IPS DF 6.9 (cell line): ENCODE results near the gene GRXCR1.

Experiments used
- DNase-seq: peaks from one replicate; pipeline ENCODE4 v3.0.0-alpha.2; 2013; ENCODE audit warnings: low read depth, low spot score
- H3K27ac ChIP-seq: one replicate; pipeline ENCODE4 v1.5.1; 2013; ENCODE audit warnings: low read length, control low read depth
- H3K27me3 ChIP-seq: 2 replicates; pipeline ENCODE4 v1.6.1; 2013; ENCODE audit warnings: mild to moderate bottlenecking, low read length; ENCODE audit not compliant: control insufficient read depth, insufficient read depth
- H3K36me3 ChIP-seq: 2 replicates; pipeline ENCODE4 v1.6.1; 2013; ENCODE audit warnings: low read length; ENCODE audit not compliant: control insufficient read depth, insufficient read depth
- H3K4me1 ChIP-seq: 2 replicates; pipeline ENCODE4 v1.6.1; 2013; ENCODE audit warnings: low read length; ENCODE audit not compliant: control insufficient read depth, insufficient read depth
- H3K4me3 ChIP-seq: 2 replicates; pipeline ENCODE4 v1.5.1; 2013; ENCODE audit warnings: mild to moderate bottlenecking, low read length
- H3K9me3 ChIP-seq: 2 replicates; pipeline ENCODE4 v1.6.1; 2013; ENCODE audit warnings: low read length, inconsistent platforms; ENCODE audit not compliant: control insufficient read depth, insufficient read depth
- WGBS: extraction: QIAGEN DNeasy Blood & Tissue Kit; methylation state at CpG from one replicate; pipeline ENCODE4 v1.1.7; 2013; ENCODE audit warnings: mixed read lengths, missing lambda C conversion rate; ENCODE audit not compliant: insufficient read length, insufficient coverage; 5-methylcytosine and 5-hydroxymethylcytosine counted together

GRXCR1 gene

DNA sequence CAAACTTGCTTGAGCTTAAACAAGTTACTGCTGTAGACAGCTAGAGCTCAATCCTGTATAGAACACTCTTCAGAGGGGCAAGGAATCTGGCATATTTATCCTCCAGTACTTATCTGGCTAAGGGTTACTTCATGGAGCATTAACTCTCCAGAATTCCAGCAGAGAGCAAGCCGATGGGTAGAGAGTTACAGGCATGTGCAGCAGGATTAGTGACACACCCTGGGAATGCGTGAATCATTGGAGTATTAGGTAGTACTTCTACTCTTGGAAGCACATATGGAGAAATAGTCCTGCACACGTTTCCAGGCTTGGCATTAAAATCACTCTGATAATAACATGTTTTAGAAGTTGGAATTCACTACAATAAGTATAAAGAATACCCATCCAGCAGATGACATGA is 35.4 kb downstream of the GRXCR1 start:
- H3K36me3 ChIP-seq = no peaks in the 10 kb centered on the region
- no peak overlapping the region for H3K27ac ChIP-seq
- no peaks in the 10 kb centered on the region for H3K9me3 ChIP-seq
- WGBS = no CpG with 5 or more reads among the region's 3 CpGs
- H3K27me3 ChIP-seq = no peaks in the 10 kb centered on the region
- no peaks in the 10 kb centered on the region for H3K4me1 ChIP-seq
- no peak for DNase-seq
- no peak overlapping the region for H3K4me3 ChIP-seq

DNA sequence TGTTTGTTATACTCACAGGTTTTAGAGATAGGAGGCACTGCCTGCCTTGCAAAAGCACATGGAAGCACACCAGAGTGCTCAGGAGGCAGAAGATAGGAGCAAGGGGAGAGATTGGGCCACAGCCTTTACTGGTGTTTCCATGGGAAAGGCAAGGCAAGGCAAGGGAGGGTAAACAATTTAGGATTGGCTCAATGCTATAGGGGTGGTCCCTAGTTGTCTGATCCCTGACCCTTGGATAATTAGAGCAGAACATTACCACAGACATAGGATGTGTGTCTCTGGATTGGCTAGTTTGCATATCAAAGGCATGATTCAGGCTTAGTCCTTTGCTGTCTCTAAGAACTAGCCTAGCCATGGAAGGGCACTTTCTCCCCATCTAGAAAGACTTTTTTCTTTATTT is 36.1 kb downstream of the GRXCR1 start:
- Histone ChIP-seq H3K4me1 (no peaks in the 10 kb centered on the region), H3K27me3 (no peaks in the 10 kb centered on the region), H3K27ac (no peak overlapping the region), H3K4me3 (no peak overlapping the region), H3K9me3 (no peaks in the 10 kb centered on the region), H3K36me3 (no peaks in the 10 kb centered on the region)
- DNase-seq = no peak

- H3K36me3 ChIP-seq = no peaks in the 10 kb centered on the region
- H3K4me3 ChIP-seq = no peak overlapping the region
- no peaks in the 10 kb centered on the region for H3K27me3 ChIP-seq
- 100% methylated on average over 1 of the region's 1 CpG for WGBS
- no peaks in the 10 kb centered on the region for H3K4me1 ChIP-seq
- no peak for DNase-seq
- no peaks in the 10 kb centered on the region for H3K9me3 ChIP-seq
- H3K27ac ChIP-seq = no peak overlapping the region
Observed at GRCh38 chr4:42942216-42942615, 49.7 kb downstream of the GRXCR1 start.

DNA sequence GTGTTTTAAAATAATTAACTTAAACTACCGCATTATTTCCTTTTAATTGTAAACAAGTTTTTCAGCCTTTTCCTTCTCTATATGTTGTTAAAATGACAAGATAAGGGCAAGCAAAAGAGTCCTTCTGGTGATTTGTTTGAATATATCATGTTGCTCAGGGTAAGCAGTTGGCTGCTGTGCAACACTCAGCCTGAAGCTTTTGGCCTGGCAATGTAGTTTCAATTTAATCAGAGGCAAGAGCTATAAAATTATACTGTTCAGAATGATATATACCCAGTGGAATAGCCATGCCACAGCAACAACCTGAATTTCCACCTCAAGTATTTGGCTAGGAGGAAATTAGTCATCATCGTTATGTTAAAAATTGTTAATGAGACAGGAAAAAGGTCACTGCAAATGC is 53.4 kb downstream of the GRXCR1 start:
- H3K4me3 ChIP-seq = no peak overlapping the region
- 100% methylated on average over 1 of the region's 2 CpGs for WGBS
- no peak for DNase-seq
- no peaks in the 10 kb centered on the region for H3K36me3 ChIP-seq
- no peaks in the 10 kb centered on the region for H3K9me3 ChIP-seq
- H3K27ac ChIP-seq = no peak overlapping the region
- H3K4me1 ChIP-seq = no peaks in the 10 kb centered on the region
- no peaks in the 10 kb centered on the region for H3K27me3 ChIP-seq

- no peak overlapping the region for H3K4me3 ChIP-seq
- no peaks in the 10 kb centered on the region for H3K36me3 ChIP-seq
- H3K27ac ChIP-seq = no peak overlapping the region
- H3K4me1 ChIP-seq = no peaks in the 10 kb centered on the region
- DNase-seq = no peak
- no peaks in the 10 kb centered on the region for H3K9me3 ChIP-seq
- WGBS = no CpG with 5 or more reads among the region's 1 CpG
- no peaks in the 10 kb centered on the region for H3K27me3 ChIP-seq
Observed at GRCh38 chr4:42953321-42953720, 60.8 kb downstream of the GRXCR1 start.

GRCh38 chr4:42954963-42955669 is 62.6 kb downstream of the GRXCR1 start:
- Histone ChIP-seq H3K27me3 (no peaks in the 10 kb centered on the region), H3K4me3 (no peak overlapping the region), H3K27ac (no peak overlapping the region), H3K36me3 (no peaks in the 10 kb centered on the region), H3K9me3 (no peaks in the 10 kb centered on the region), H3K4me1 (no peaks in the 10 kb centered on the region)
- WGBS = no CpG with 5 or more reads among the region's 10 CpGs
- no peak for DNase-seq

GRCh38 chr4:42955746-42956505 is 63.4 kb downstream of the GRXCR1 start:
- H3K27me3 ChIP-seq = no peaks in the 10 kb centered on the region
- H3K36me3 ChIP-seq = no peaks in the 10 kb centered on the region

DNA sequence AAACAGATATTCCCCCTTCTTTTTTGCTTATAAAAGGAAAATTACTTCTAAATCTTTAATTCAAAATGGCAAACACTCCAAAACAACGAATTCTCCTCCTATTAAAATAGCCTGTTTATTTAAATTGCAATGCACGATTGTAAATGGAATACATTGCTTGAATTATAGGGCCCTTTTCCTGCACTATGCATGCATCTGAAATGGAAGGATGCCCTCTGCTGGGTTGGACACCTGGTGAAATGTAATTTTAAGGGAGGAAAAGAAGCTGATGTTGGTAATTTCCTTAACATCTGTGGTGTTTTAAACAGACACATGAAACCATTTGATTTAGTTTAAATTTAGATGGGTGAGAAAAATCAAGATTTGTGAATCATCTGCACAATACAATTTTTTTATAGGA is 72.8 kb downstream of the GRXCR1 start:
- H3K27me3 ChIP-seq = no peaks in the 10 kb centered on the region
- no peaks in the 10 kb centered on the region for H3K4me1 ChIP-seq
- H3K4me3 ChIP-seq = no peak overlapping the region
- no peak for DNase-seq
- H3K9me3 ChIP-seq = no peaks in the 10 kb centered on the region
- H3K36me3 ChIP-seq = no peaks in the 10 kb centered on the region
- H3K27ac ChIP-seq = no peak overlapping the region
- WGBS = 100% methylated on average over 1 of the region's 2 CpGs

More at GRCh38 chr4:42955746-42956505, 63.4 kb downstream of the GRXCR1 start:
- no CpG with 5 or more reads among the region's 5 CpGs for WGBS
- Histone ChIP-seq H3K4me3 (no peak overlapping the region), H3K9me3 (no peaks in the 10 kb centered on the region), H3K27ac (no peak overlapping the region), H3K4me1 (no peaks in the 10 kb centered on the region)
- DNase-seq = no peak

- Histone ChIP-seq H3K4me3 (no peak overlapping the region), H3K27ac (no peak overlapping the region), H3K27me3 (no peaks in the 10 kb centered on the region), H3K9me3 (no peaks in the 10 kb centered on the region), H3K4me1 (no peaks in the 10 kb centered on the region), H3K36me3 (no peaks in the 10 kb centered on the region)
- no peak for DNase-seq
Observed at GRCh38 chr4:42985976-42986375, 93.5 kb downstream of the GRXCR1 start.

DNA sequence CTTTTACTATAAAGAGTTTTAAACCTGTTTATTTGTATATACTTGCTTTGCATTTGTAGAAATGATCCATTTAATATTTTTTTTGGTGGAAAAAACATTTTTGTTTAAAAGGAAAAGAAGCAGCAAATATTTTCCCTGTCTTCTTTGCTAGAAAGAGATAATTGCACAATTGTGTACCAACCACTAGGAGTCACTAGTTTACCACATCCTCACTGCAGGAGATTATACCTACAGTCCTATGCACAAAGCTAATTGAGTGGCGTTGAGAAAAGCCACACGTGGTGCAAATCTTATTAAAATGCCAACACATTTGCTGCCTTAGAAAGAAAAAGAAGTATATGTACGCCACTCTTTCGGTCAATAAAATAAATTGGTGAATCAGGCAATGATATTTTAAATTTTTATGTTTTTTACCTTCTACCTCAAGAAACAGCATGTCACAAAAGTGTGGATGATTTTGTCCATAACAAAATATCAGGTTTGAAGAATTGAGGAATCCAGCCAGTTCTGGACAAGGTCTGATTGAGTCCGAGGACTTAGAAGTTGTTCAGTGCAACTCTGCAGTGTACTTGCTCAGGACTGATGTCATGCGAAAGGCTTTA is 102.9 kb downstream of the GRXCR1 start:
- DNase-seq = peak; percentile 9
- no peak overlapping the region for H3K27ac ChIP-seq
- WGBS = no CpG with 5 or more reads among the region's 6 CpGs
- H3K36me3 ChIP-seq = no peaks in the 10 kb centered on the region
- H3K27me3 ChIP-seq = no peaks in the 10 kb centered on the region
- no peaks in the 10 kb centered on the region; the same call in 1 of the 2 replicates for H3K4me1 ChIP-seq
- H3K9me3 ChIP-seq = no peaks in the 10 kb centered on the region
- H3K4me3 ChIP-seq = no peak overlapping the region
